B cell (primary cell): ENCODE data around the gene DLX2. TPM values are rescaled to one million over a fixed set of nuclear protein-coding genes. Genes with fewer than 3 reads are reported as not detected.

Experiments
- ATAC-seq: fragments of 200-7000 bp; cut with Tn5 transposase; one replicate; pipeline ENCODE4 v1.10.0; 2021; ENCODE audit warnings: low read depth, mild to moderate bottlenecking, moderate number of reproducible peaks, moderate library complexity
- CTCF ChIA-PET: fragments of 350-600 bp; sonication (Branson Sonifier 250); formaldehyde crosslinking; loops from one replicate; lab custom pipeline; 2021; ENCODE audit warnings: antibody characterized with exemption, inconsistent platforms; lab: Charles Lee
- POLR2A ChIA-PET: fragments of 350-600 bp; sonication (Branson Sonifier 250); formaldehyde crosslinking; loops from one replicate; lab custom pipeline; 2021; ENCODE audit warnings: antibody characterized with exemption; lab: Charles Lee
- DNase-seq: peaks from one replicate; pipeline ENCODE4 v3.0.0; 2013
- H2AFZ ChIP-seq: 2 replicates; pipeline ENCODE4 v1.6.1; 2012; ENCODE audit warnings: mild to moderate bottlenecking, low read depth, low read length; ENCODE audit not compliant: insufficient read depth, poor library complexity, severe bottlenecking
- H3K27ac ChIP-seq, 2 donors: 1 replicate in 1 of 2; 2 replicates in 1 of 2; pipeline ENCODE4 v1.5.1; 2012 to 2013; ENCODE audit warnings: low read length in 2 of 2, mild to moderate bottlenecking in 2 of 2, moderate library complexity in 1 of 2
- H3K27me3 ChIP-seq, 4 experiments: fragments of 200-600 bp in 1 of 4; sonication (generic) in 1 of 4; replicated peaks in 1 of 4; 1 replicate in 2 of 4; 2 replicates in 2 of 4; pipeline versions ENCODE4 v1.6.1 to v1.7.0; 2013 to 2016; ENCODE audit warnings: low read length in 3 of 4, mild to moderate bottlenecking in 2 of 4, mixed read lengths in 1 of 4, moderate library complexity in 1 of 4; ENCODE audit not compliant: insufficient read depth in 4 of 4, control insufficient read depth in 3 of 4; ENCODE audit errors: control extremely low read depth in 1 of 4
- H3K36me3 ChIP-seq, 2 experiments: replicated peaks in 1 of 2; 1 replicate in 1 of 2; 2 replicates in 1 of 2; pipeline versions ENCODE4 v1.6.1 to v1.7.1; 2013; ENCODE audit warnings: low read length in 1 of 2; ENCODE audit not compliant: insufficient read depth in 2 of 2, control insufficient read depth in 1 of 2; ENCODE audit errors: control extremely low read depth in 1 of 2, extremely low read depth in 1 of 2
- H3K4me1 ChIP-seq, 2 donors: fragments of 200-600 bp in 1 of 2; sonication (generic) in 1 of 2; 1 replicate in 1 of 2; 2 replicates in 1 of 2; pipeline versions ENCODE4 v1.5.1 to v1.6.1; 2013 to 2017; ENCODE audit warnings: low read length in 2 of 2; ENCODE audit not compliant: control insufficient read depth in 2 of 2, insufficient read depth in 2 of 2
- H3K4me2 ChIP-seq: replicated peaks from 2 replicates; pipeline ENCODE3; 2012; ENCODE audit warnings: mild to moderate bottlenecking, low read depth, low read length; ENCODE audit not compliant: poor library complexity, severe bottlenecking
- H3K4me3 ChIP-seq, 5 experiments: fragments of 200-600 bp in 1 of 5; sonication (generic) in 1 of 5; 1 replicate in 3 of 5; 2 replicates in 2 of 5; pipeline versions ENCODE4 v1.5.1 to v1.7.0; 2011 to 2016; ENCODE audit warnings: low read length in 4 of 5, mild to moderate bottlenecking in 4 of 5, low read depth in 2 of 5, control low read depth in 1 of 5, moderate library complexity in 1 of 5; ENCODE audit not compliant: insufficient read depth in 1 of 5; ENCODE audit errors: control extremely low read depth in 1 of 5, extremely low read depth in 1 of 5
- H3K79me2 ChIP-seq: fragments of 200-600 bp; sonication (generic); one replicate; pipeline ENCODE4 v1.6.0; 2016; ENCODE audit warnings: low read length; ENCODE audit not compliant: control insufficient read depth, insufficient read depth
- H3K9ac ChIP-seq: fragments of 200-600 bp; sonication (generic); 2 replicates; pipeline ENCODE4 v1.6.1; 2017; ENCODE audit warnings: mild to moderate bottlenecking, low read length, moderate library complexity
- H3K9me3 ChIP-seq, 3 donors: one replicate each; pipeline versions ENCODE4 v1.6.1 to v1.7.1; 2013; ENCODE audit warnings: low read length in 2 of 3; ENCODE audit not compliant: control insufficient read depth in 2 of 3, insufficient read depth in 1 of 3; ENCODE audit errors: control extremely low read depth in 1 of 3
- H4K20me1 ChIP-seq: 2 replicates; pipeline ENCODE4 v1.6.0; 2012; ENCODE audit warnings: mild to moderate bottlenecking, low read length; ENCODE audit not compliant: insufficient read depth, control insufficient read depth, poor library complexity, severe bottlenecking
- H3K27ac Mint-ChIP-seq: one replicate; pipeline ENCODE4 v1.8.0; 2021; ENCODE audit warnings: mixed read lengths
- H3K27me3 Mint-ChIP-seq: one replicate; pipeline ENCODE4 v1.8.0; 2021; ENCODE audit warnings: mixed read lengths
- H3K4me1 Mint-ChIP-seq: one replicate; pipeline ENCODE4 v1.8.0; 2021; ENCODE audit warnings: mixed read lengths
- H3K4me3 Mint-ChIP-seq: one replicate; pipeline ENCODE4 v1.8.0; 2021; ENCODE audit warnings: mixed read lengths
- H3K9me3 Mint-ChIP-seq: one replicate; pipeline ENCODE4 v1.8.0; 2022; ENCODE audit warnings: mixed read lengths; ENCODE audit not compliant: insufficient read depth
- WGBS: methylation state at CpG from one replicate; pipeline ENCODE4 v1.1.5; 2013; ENCODE audit warnings: missing lambda C conversion rate; ENCODE audit not compliant: insufficient coverage; 5-methylcytosine and 5-hydroxymethylcytosine counted together
- intact Hi-C: fragments of 100-400 bp; cut with micrococcal nuclease; formaldehyde crosslinking; loops from one replicate; pipeline ENCODE4 v1.10.0; 2022
- polyA plus RNA-seq: library from polyadenylated mRNA; depleted of rRNA; stranded (reverse); fragments of >200 nt; gene quantifications from 2 replicates; pipeline ENCODE4 v1.2.3, GENCODE V29; 2012
- total RNA-seq, 2 donors: library from RNA; stranded (reverse); fragments of 120-200 nt in 1 of 2; gene quantifications; 1 replicate in 1 of 2; 2 replicates in 1 of 2; pipeline versions ENCODE4 v1.2.3 to v1.2.4, GENCODE V29; 2013 to 2022
- TF ChIP-seq, protein P1 (sequence below): fragments of 200-600 bp; IDR thresholded peaks from one replicate; pipeline ENCODE4 v1.8.0; 2022; ENCODE audit warnings: antibody characterized with exemption, mild to moderate bottlenecking

Gene DLX2
- total and polyA plus RNA-seq, 2 donors (not counting 1 experiment from before 2014, with no cell fraction given) = 0.13 to 0.52 TPM

DNA sequence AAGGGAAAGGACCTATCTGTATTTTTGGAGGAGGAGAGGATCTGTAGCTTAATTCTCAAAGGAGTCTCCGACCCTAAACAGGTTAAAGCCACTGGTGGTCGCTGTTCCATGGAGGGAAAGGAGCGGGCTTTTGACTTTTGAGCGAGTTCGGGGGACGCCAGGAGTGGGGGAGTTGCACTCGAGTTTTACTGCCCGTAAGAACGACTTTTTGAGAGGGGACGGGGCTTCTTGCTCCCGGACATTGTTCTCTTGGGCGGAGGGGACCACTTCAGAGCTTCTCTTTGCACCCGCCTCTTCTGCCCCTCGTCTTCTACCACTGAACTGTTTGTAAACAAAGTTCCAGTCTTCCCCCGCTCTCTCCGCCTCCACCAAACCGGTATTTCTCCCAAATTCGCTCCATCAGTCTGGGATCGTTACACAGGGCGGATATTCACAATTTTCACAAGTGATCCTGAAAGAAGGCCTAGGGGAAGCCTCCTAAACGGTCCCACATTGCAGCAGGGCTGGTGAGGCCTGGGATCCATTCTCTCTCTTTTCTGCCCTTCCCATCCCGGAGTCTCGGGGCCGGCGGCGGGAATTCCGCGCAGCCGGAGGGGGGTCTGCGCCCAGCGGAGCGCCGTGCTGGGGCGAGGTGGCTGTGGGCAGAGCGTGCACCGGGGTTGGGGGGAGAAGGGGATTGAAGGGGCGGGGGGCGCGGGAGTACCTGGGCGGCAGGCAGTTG lies 6.6 kb downstream of the DLX2 start:
- H3K4me1 Mint-ChIP-seq = peaks cover 36% of the 10 kb centered on the region
- peak overlapping the region; percentile 76 for H3K4me2 ChIP-seq
- TF ChIP-seq, protein P1, sequence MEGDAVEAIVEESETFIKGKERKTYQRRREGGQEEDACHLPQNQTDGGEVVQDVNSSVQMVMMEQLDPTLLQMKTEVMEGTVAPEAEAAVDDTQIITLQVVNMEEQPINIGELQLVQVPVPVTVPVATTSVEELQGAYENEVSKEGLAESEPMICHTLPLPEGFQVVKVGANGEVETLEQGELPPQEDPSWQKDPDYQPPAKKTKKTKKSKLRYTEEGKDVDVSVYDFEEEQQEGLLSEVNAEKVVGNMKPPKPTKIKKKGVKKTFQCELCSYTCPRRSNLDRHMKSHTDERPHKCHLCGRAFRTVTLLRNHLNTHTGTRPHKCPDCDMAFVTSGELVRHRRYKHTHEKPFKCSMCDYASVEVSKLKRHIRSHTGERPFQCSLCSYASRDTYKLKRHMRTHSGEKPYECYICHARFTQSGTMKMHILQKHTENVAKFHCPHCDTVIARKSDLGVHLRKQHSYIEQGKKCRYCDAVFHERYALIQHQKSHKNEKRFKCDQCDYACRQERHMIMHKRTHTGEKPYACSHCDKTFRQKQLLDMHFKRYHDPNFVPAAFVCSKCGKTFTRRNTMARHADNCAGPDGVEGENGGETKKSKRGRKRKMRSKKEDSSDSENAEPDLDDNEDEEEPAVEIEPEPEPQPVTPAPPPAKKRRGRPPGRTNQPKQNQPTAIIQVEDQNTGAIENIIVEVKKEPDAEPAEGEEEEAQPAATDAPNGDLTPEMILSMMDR = no peak
- H3K27ac ChIP-seq = no peak overlapping the region
- peaks cover 62% of the 10 kb centered on the region for H3K27me3 Mint-ChIP-seq
- no peak overlapping the region for H2AFZ ChIP-seq
- peaks cover 1 to 81% (median 2%) of the 10 kb centered on the region in 3 donors for H3K9me3 ChIP-seq
- H3K27ac Mint-ChIP-seq = no peak overlapping the region
- CTCF ChIA-PET = interaction anchor here (1.2 kb wide), 1 partner anchor 11 kb away, joined by 3 read pairs; the partner anchor contains the start of gene DLX1
- H3K4me3 Mint-ChIP-seq = peak overlapping the region; percentile 90
- POLR2A ChIA-PET = interaction anchor here (1.2 kb wide), 1 partner anchor 15 kb away, joined by 3 read pairs; no protein-coding TSS in a partner anchor
- peaks cover 14% of the 10 kb centered on the region for H4K20me1 ChIP-seq
- no peaks in the 10 kb centered on the region for H3K9me3 Mint-ChIP-seq
- no peak for ATAC-seq
- peaks cover 61 to 83% of the 10 kb centered on the region in 2 donors for H3K4me1 ChIP-seq
- no peaks in the 10 kb centered on the region for H3K36me3 ChIP-seq
- intact Hi-C loops = loop anchor here (5.0 kb wide), 1 partner anchor 1279 kb away; the partner anchor contains the start of gene GAD1
- peak overlapping the region; percentile 54 for H3K9ac ChIP-seq
- peak; percentile 51 for DNase-seq
- no peaks in the 10 kb centered on the region for H3K79me2 ChIP-seq
- peak overlapping the region in 1 of 5 experiments; percentile 50 for H3K4me3 ChIP-seq
- 7% methylated on average over 27 of the region's 40 CpGs for WGBS
- peaks cover 7 to 97% (median 88%) of the 10 kb centered on the region in 4 experiments for H3K27me3 ChIP-seq
